ENCODE results near the gene VIPR2.

VIPR2 gene

GRCh38 chr7:159145490-159145855, 806 bp upstream of the VIPR2 start:
- H3K9me3 ChIP-seq (ENCODE audit: control insufficient read depth, insufficient read depth, low read length) = no peaks in the 10 kb centered on the region
- no peak overlapping the region for H3K9ac ChIP-seq (ENCODE audit: low read depth, low read length)
- no peaks in the 10 kb centered on the region for H3K36me3 ChIP-seq (ENCODE audit: control insufficient read depth, insufficient read depth, low read length)
- peaks cover 38% of the 10 kb centered on the region for H3K27me3 ChIP-seq (ENCODE audit: control insufficient read depth, insufficient read depth, low read length)
- H3K4me1 ChIP-seq (ENCODE audit: control insufficient read depth, insufficient read depth, low read length) = peaks cover 23% of the 10 kb centered on the region
- H3K4me3 ChIP-seq (ENCODE audit: low read depth, low read length) = peak overlapping the region; percentile 45

- no peak overlapping the region for H3K9ac ChIP-seq (ENCODE audit: low read depth, low read length)
- H3K4me1 ChIP-seq (ENCODE audit: control insufficient read depth, insufficient read depth, low read length) = peaks cover 23% of the 10 kb centered on the region
- H3K36me3 ChIP-seq (ENCODE audit: control insufficient read depth, insufficient read depth, low read length) = no peaks in the 10 kb centered on the region
- no peaks in the 10 kb centered on the region for H3K9me3 ChIP-seq (ENCODE audit: control insufficient read depth, insufficient read depth, low read length)
- peak overlapping the region; percentile 65 for H3K4me3 ChIP-seq (ENCODE audit: low read depth, low read length)
- H3K27me3 ChIP-seq (ENCODE audit: control insufficient read depth, insufficient read depth, low read length) = peaks cover 36% of the 10 kb centered on the region
Observed at GRCh38 chr7:159143780-159144757, 598 bp downstream of the VIPR2 start.

DNA sequence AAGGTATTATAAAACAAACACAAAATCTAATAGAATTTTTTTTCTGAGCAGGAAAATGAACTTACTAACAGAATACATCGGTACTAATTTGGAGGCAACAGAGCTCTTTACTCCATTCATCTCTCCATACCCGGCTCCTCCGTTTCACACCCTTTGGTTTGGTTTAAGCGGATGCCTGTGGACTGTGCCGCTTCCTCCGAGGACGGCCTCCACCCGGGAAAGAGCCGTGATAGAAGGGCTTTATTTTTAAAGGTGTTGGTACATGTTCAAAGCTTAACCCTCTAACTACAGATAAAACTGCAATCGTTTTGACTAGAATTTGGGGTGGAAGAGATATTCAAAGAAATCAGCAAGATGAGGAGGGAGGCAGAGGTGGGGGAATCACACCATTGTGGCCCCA, 1.9 kb downstream of the VIPR2 start:
- H3K4me1 ChIP-seq (ENCODE audit: control insufficient read depth, insufficient read depth, low read length) = peaks cover 19% of the 10 kb centered on the region
- no peak overlapping the region for H3K9ac ChIP-seq (ENCODE audit: low read depth, low read length)
- peaks cover 36% of the 10 kb centered on the region for H3K27me3 ChIP-seq (ENCODE audit: control insufficient read depth, insufficient read depth, low read length)
- H3K9me3 ChIP-seq (ENCODE audit: control insufficient read depth, insufficient read depth, low read length) = no peaks in the 10 kb centered on the region
- H3K4me3 ChIP-seq (ENCODE audit: low read depth, low read length) = no peak overlapping the region
- no peaks in the 10 kb centered on the region for H3K36me3 ChIP-seq (ENCODE audit: control insufficient read depth, insufficient read depth, low read length)

DNA sequence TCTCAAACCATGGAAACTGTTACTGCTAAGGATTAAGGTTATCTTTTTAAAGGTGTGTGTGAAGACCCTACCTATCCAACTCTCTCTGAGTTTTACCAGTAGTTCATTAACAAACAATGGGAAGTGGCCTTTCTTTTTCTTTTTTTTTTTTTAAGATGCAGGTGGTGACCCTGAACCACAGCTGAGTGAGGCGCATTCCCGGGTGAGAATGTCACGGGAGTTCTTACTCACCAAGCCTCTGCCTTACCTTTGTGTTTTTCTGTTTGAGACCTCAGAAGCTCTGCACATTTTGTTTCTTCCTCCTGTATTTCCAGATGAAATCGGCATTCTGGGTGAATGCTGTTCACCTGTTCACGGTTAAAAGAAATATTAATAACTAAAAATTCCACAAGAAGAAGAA, 2.5 kb downstream of the VIPR2 start:
- Histone ChIP-seq H3K9me3 (ENCODE audit: control insufficient read depth, insufficient read depth, low read length) (no peaks in the 10 kb centered on the region), H3K36me3 (ENCODE audit: control insufficient read depth, insufficient read depth, low read length) (no peaks in the 10 kb centered on the region), H3K9ac (ENCODE audit: low read depth, low read length) (no peak overlapping the region), H3K27me3 (ENCODE audit: control insufficient read depth, insufficient read depth, low read length) (peaks cover 36% of the 10 kb centered on the region), H3K4me3 (ENCODE audit: low read depth, low read length) (no peak overlapping the region), H3K4me1 (ENCODE audit: control insufficient read depth, insufficient read depth, low read length) (peaks cover 14% of the 10 kb centered on the region)

- Histone ChIP-seq H3K9me3 (ENCODE audit: control insufficient read depth, insufficient read depth, low read length) (no peaks in the 10 kb centered on the region), H3K9ac (ENCODE audit: low read depth, low read length) (no peak overlapping the region), H3K27me3 (ENCODE audit: control insufficient read depth, insufficient read depth, low read length) (peaks cover 36% of the 10 kb centered on the region), H3K4me1 (ENCODE audit: control insufficient read depth, insufficient read depth, low read length) (peaks cover 14% of the 10 kb centered on the region), H3K36me3 (ENCODE audit: control insufficient read depth, insufficient read depth, low read length) (no peaks in the 10 kb centered on the region), H3K4me3 (ENCODE audit: low read depth, low read length) (no peak overlapping the region)
Observed at GRCh38 chr7:159141660-159142059, 3.0 kb downstream of the VIPR2 start.

DNA sequence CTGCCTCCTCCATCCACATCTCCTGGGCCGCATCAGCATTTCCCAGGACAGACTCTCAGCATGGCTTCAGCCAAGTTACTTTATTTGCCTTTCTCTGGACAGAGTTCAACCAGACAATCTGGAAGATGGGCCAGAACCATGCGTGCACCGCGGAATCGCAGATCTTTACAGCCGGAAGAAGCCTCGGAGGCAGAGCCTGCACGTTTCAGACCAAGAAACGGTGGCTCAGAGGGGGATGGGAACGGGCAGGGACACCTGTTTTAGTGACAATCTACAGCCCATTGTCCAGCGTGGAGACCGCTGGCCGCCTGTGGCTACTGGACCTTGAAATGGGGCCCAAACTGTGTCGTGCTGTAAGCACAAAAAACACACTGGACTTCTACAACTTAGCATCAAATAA, 3.5 kb downstream of the VIPR2 start:
- no peak overlapping the region for H3K9ac ChIP-seq (ENCODE audit: low read depth, low read length)
- H3K36me3 ChIP-seq (ENCODE audit: control insufficient read depth, insufficient read depth, low read length) = no peaks in the 10 kb centered on the region
- H3K27me3 ChIP-seq (ENCODE audit: control insufficient read depth, insufficient read depth, low read length) = peaks cover 31% of the 10 kb centered on the region
- no peak overlapping the region for H3K4me3 ChIP-seq (ENCODE audit: low read depth, low read length)
- H3K9me3 ChIP-seq (ENCODE audit: control insufficient read depth, insufficient read depth, low read length) = no peaks in the 10 kb centered on the region
- peaks cover 14% of the 10 kb centered on the region for H3K4me1 ChIP-seq (ENCODE audit: control insufficient read depth, insufficient read depth, low read length)

DNA sequence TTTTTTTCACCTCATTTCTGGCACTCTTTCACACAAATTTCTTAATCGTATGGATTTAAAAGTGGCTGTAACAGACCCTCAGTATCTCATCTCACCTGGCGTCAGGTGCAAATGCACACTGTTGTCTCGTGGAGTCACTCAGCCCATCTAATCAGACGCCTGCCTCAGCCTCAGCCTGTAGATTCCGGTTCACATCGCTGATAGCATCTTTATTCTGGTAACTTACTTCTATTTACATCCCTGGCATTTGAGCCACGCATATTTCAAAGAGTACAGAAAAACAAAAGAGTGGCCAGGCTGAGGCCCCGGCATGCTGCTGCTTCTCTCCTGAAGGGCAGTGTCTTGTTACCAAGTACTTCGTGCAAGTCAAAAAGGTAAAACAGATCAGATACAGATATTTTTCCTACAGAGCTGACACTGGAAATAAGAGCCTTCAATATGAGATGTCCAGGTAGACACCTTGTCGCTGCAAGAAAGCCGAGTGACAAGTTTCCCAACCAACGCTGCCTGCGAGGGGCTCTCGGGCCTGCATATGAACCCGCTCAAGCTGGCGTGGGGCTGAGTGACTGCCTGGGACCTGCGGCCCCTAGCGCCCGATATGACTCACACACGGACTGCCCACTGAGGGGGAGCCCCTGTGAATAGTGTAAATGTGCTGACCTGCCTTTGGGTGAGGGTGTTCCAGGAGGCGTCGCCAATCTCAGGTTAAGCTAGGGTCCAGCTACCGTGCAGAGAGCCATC, 4.3 kb downstream of the VIPR2 start:
- Histone ChIP-seq H3K9ac (ENCODE audit: low read depth, low read length) (no peak overlapping the region), H3K27me3 (ENCODE audit: control insufficient read depth, insufficient read depth, low read length) (peaks cover 23% of the 10 kb centered on the region), H3K9me3 (ENCODE audit: control insufficient read depth, insufficient read depth, low read length) (no peaks in the 10 kb centered on the region), H3K4me3 (ENCODE audit: low read depth, low read length) (no peak overlapping the region), H3K4me1 (ENCODE audit: control insufficient read depth, insufficient read depth, low read length) (peaks cover 14% of the 10 kb centered on the region), H3K36me3 (ENCODE audit: control insufficient read depth, insufficient read depth, low read length) (no peaks in the 10 kb centered on the region)

- H3K9me3 ChIP-seq (ENCODE audit: control insufficient read depth, insufficient read depth, low read length) = no peaks in the 10 kb centered on the region
- H3K27me3 ChIP-seq (ENCODE audit: control insufficient read depth, insufficient read depth, low read length) = peaks cover 21% of the 10 kb centered on the region
- peaks cover 14% of the 10 kb centered on the region for H3K4me1 ChIP-seq (ENCODE audit: control insufficient read depth, insufficient read depth, low read length)
- no peak overlapping the region for H3K4me3 ChIP-seq (ENCODE audit: low read depth, low read length)
- H3K36me3 ChIP-seq (ENCODE audit: control insufficient read depth, insufficient read depth, low read length) = no peaks in the 10 kb centered on the region
- no peak overlapping the region for H3K9ac ChIP-seq (ENCODE audit: low read depth, low read length)
Observed at GRCh38 chr7:159139639-159140038, 5.0 kb downstream of the VIPR2 start.

DNA sequence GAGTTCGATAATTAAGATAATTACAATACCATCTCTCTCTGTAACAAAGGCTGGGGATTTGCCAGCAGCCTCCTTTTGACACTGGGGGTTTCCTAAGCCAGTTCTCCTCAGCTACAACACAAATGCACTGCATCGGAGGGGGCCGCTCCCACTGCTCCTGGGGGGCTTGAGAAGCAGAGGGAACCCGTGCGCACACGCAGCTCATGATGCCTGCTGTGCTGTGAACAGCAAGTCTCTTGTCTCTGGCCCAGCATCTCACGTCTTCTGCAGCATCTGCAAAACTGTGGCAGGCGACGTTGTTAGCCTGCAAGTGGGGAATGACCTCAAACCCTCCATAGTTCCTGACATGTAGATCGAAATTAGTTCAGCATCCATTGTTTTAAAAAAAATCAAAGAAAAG, 5.5 kb downstream of the VIPR2 start:
- Histone ChIP-seq H3K9me3 (ENCODE audit: control insufficient read depth, insufficient read depth, low read length) (no peaks in the 10 kb centered on the region), H3K4me1 (ENCODE audit: control insufficient read depth, insufficient read depth, low read length) (peaks cover 14% of the 10 kb centered on the region), H3K27me3 (ENCODE audit: control insufficient read depth, insufficient read depth, low read length) (peaks cover 20% of the 10 kb centered on the region), H3K9ac (ENCODE audit: low read depth, low read length) (no peak overlapping the region), H3K36me3 (ENCODE audit: control insufficient read depth, insufficient read depth, low read length) (no peaks in the 10 kb centered on the region), H3K4me3 (ENCODE audit: low read depth, low read length) (no peak overlapping the region)

DNA sequence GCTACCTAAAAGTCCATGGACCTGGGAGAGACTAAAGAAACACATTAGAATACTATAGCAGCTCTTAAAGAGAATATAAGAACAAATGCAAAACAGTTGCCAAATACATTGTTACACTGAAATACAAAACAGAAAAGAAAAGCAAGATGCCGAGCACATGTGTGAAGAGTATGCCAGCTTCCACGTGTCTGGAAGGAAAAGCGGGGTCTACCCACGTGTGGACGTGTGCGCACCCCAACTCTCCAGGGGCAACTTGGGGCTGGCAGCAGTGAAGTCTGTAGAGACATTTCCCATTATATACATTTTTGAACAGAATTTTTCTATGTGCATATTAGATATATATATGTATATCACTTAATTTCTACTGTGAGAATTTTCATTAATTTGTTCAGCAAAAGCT, 6.2 kb downstream of the VIPR2 start:
- H3K27me3 ChIP-seq (ENCODE audit: control insufficient read depth, insufficient read depth, low read length) = peaks cover 13% of the 10 kb centered on the region

GRCh38 chr7:159137906-159138305, 6.8 kb downstream of the VIPR2 start:
- Histone ChIP-seq H3K9ac (ENCODE audit: low read depth, low read length) (no peak overlapping the region), H3K4me3 (ENCODE audit: low read depth, low read length) (no peak overlapping the region), H3K36me3 (ENCODE audit: control insufficient read depth, insufficient read depth, low read length) (no peaks in the 10 kb centered on the region), H3K27me3 (ENCODE audit: control insufficient read depth, insufficient read depth, low read length) (peaks cover 7% of the 10 kb centered on the region), H3K4me1 (ENCODE audit: control insufficient read depth, insufficient read depth, low read length) (peaks cover 9% of the 10 kb centered on the region), H3K9me3 (ENCODE audit: control insufficient read depth, insufficient read depth, low read length) (no peaks in the 10 kb centered on the region)

More for the DNA sequence above, 6.2 kb downstream of the VIPR2 start:
- H3K4me3 ChIP-seq (ENCODE audit: low read depth, low read length) = no peak overlapping the region
- H3K4me1 ChIP-seq (ENCODE audit: control insufficient read depth, insufficient read depth, low read length) = peaks cover 12% of the 10 kb centered on the region
- no peaks in the 10 kb centered on the region for H3K9me3 ChIP-seq (ENCODE audit: control insufficient read depth, insufficient read depth, low read length)
- H3K36me3 ChIP-seq (ENCODE audit: control insufficient read depth, insufficient read depth, low read length) = no peaks in the 10 kb centered on the region
- H3K9ac ChIP-seq (ENCODE audit: low read depth, low read length) = no peak overlapping the region

DNA sequence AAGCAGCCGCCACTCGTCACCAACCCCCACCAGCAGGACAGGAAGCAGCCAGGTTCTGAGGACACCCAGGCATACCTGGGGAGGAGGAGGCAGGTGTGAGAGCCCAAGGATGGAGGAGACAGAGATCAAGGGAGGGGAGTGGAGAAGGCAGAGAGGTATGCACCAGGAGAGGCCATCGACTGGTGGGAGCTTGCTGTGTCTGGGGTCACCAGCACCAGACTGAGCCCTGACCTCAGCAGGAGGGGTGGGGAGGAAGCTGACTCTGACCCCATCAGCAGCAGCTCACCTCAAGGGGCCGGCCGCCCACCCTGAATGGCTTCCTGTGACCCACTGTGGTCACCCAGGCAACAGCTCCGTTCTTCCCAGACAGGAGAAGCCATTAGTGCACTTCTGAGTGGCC, 7.8 kb downstream of the VIPR2 start:
- no peaks in the 10 kb centered on the region for H3K27me3 ChIP-seq (ENCODE audit: control insufficient read depth, insufficient read depth, low read length)
- no peak overlapping the region for H3K4me3 ChIP-seq (ENCODE audit: low read depth, low read length)
- no peak overlapping the region for H3K9ac ChIP-seq (ENCODE audit: low read depth, low read length)
- H3K36me3 ChIP-seq (ENCODE audit: control insufficient read depth, insufficient read depth, low read length) = no peaks in the 10 kb centered on the region
- H3K9me3 ChIP-seq (ENCODE audit: control insufficient read depth, insufficient read depth, low read length) = no peaks in the 10 kb centered on the region
- peaks cover 5% of the 10 kb centered on the region for H3K4me1 ChIP-seq (ENCODE audit: control insufficient read depth, insufficient read depth, low read length)
